GM12878 (cell line): ENCODE data around the gene SPINT2. TPM values are rescaled to one million over a fixed set of nuclear protein-coding genes. Genes with fewer than 3 reads are reported as not detected.

ENCODE experiments used
- ASH2L ChIP-seq: fragments of 300-600, 200-600 bp; sonication (generic); IDR thresholded peaks from 2 replicates; pipeline ENCODE4 v1.6.1; 2017; ENCODE audit warnings: low read depth, mild to moderate bottlenecking, borderline replicate concordance
- NRF1 ChIP-seq: conservative IDR thresholded peaks from 2 replicates; pipeline ENCODE4 v1.6.1; 2011; ENCODE audit warnings: mild to moderate bottlenecking, low read depth, low read length, improper control_type of control experiment
- polyA plus RNA-seq, 11 experiments: library from polyadenylated mRNA; depleted of rRNA in 4 of 11; unstranded in 6 of 11; stranded (reverse) in 5 of 11; fragments of >200 nt; fragmentation: Nextera tagmentation in 4 of 11; fragmentation: Illumina TruSeq in 1 of 11; extraction: Ambion mirVana in 4 of 11; extraction: Trizol in 1 of 11; gene quantifications; 1 replicate in 1 of 11; 2 replicates in 10 of 11; pipeline versions ENCODE4 v1.2.1 to v1.2.3, GENCODE V29; 2011 to 2016; ENCODE audit warnings: inconsistent platforms in 2 of 11, missing spikeins in 2 of 11, low read depth in 1 of 11
- total RNA-seq, 4 experiments: library from RNA; depleted of rRNA in 3 of 4; stranded (reverse); fragments of >200 nt in 3 of 4; fragmentation: Illumina TruSeq in 1 of 4; extraction: Trizol in 1 of 4; gene quantifications; 2 replicates each; pipeline versions ENCODE4 v1.2.1 to v1.2.3, GENCODE V29; 2013 to 2021
- TF ChIP-seq, protein P1 (sequence below): fragments of 450-650 bp; IDR thresholded peaks from 2 replicates; pipeline ENCODE4 v1.6.1; 2017; ENCODE audit warnings: antibody characterized with exemption, mild to moderate bottlenecking, moderate library complexity
- TF ChIP-seq, protein P2 (sequence below): fragments of 450-650 bp; formaldehyde crosslinking; IDR thresholded peaks from 2 replicates; pipeline ENCODE4 v1.4.0; 2020; ENCODE audit warnings: mild to moderate bottlenecking, moderate library complexity
- TF ChIP-seq, protein P3 (sequence below): fragments of 450-650 bp; IDR thresholded peaks from 2 replicates; pipeline ENCODE4 v1.6.1; 2017; ENCODE audit warnings: mild to moderate bottlenecking
- TF ChIP-seq, protein P4 (sequence below): IDR thresholded peaks from 2 replicates; pipeline ENCODE4 v1.6.1; 2011; ENCODE audit warnings: borderline replicate concordance, low read depth, mild to moderate bottlenecking, moderate library complexity, low read length; ENCODE audit not compliant: insufficient read depth, poor library complexity, severe bottlenecking

The SPINT2 gene
- total and polyA plus RNA-seq, 10 of the 15 experiments (the other 5 are each of a cell fraction or from before 2014, with no cell fraction given) = 0.15 to 26.5 (median 17.5) TPM

DNA sequence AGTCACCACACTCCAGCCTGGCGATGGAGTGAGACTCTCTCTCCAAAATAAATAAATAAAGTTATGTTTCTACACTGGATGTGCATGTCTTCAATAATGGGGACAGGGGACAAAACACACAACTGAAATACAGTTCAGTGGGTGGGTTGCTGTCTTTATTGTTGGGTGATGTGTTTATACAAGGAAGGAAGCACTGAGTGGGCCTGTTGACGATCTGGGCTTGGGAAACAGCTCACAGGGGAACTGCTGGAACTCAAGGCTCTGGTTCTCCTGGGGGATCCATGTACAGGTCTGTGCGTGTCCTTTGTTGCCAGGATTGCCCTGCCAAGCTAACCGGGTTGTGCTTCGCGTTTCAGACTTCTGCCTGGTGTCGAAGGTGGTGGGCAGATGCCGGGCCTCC is 18.9 kb downstream of the SPINT2 start (continued):
- TF ChIP-seq, protein P1, sequence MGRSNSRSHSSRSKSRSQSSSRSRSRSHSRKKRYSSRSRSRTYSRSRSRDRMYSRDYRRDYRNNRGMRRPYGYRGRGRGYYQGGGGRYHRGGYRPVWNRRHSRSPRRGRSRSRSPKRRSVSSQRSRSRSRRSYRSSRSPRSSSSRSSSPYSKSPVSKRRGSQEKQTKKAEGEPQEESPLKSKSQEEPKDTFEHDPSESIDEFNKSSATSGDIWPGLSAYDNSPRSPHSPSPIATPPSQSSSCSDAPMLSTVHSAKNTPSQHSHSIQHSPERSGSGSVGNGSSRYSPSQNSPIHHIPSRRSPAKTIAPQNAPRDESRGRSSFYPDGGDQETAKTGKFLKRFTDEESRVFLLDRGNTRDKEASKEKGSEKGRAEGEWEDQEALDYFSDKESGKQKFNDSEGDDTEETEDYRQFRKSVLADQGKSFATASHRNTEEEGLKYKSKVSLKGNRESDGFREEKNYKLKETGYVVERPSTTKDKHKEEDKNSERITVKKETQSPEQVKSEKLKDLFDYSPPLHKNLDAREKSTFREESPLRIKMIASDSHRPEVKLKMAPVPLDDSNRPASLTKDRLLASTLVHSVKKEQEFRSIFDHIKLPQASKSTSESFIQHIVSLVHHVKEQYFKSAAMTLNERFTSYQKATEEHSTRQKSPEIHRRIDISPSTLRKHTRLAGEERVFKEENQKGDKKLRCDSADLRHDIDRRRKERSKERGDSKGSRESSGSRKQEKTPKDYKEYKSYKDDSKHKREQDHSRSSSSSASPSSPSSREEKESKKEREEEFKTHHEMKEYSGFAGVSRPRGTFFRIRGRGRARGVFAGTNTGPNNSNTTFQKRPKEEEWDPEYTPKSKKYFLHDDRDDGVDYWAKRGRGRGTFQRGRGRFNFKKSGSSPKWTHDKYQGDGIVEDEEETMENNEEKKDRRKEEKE = no peak
- TF ChIP-seq, protein P2, sequence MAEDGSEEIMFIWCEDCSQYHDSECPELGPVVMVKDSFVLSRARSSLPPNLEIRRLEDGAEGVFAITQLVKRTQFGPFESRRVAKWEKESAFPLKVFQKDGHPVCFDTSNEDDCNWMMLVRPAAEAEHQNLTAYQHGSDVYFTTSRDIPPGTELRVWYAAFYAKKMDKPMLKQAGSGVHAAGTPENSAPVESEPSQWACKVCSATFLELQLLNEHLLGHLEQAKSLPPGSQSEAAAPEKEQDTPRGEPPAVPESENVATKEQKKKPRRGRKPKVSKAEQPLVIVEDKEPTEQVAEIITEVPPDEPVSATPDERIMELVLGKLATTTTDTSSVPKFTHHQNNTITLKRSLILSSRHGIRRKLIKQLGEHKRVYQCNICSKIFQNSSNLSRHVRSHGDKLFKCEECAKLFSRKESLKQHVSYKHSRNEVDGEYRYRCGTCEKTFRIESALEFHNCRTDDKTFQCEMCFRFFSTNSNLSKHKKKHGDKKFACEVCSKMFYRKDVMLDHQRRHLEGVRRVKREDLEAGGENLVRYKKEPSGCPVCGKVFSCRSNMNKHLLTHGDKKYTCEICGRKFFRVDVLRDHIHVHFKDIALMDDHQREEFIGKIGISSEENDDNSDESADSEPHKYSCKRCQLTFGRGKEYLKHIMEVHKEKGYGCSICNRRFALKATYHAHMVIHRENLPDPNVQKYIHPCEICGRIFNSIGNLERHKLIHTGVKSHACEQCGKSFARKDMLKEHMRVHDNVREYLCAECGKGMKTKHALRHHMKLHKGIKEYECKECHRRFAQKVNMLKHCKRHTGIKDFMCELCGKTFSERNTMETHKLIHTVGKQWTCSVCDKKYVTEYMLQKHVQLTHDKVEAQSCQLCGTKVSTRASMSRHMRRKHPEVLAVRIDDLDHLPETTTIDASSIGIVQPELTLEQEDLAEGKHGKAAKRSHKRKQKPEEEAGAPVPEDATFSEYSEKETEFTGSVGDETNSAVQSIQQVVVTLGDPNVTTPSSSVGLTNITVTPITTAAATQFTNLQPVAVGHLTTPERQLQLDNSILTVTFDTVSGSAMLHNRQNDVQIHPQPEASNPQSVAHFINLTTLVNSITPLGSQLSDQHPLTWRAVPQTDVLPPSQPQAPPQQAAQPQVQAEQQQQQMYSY = no peak
- no peak for TF ChIP-seq ASH2L
- TF ChIP-seq NRF1 = no peak
- TF ChIP-seq, protein P3, sequence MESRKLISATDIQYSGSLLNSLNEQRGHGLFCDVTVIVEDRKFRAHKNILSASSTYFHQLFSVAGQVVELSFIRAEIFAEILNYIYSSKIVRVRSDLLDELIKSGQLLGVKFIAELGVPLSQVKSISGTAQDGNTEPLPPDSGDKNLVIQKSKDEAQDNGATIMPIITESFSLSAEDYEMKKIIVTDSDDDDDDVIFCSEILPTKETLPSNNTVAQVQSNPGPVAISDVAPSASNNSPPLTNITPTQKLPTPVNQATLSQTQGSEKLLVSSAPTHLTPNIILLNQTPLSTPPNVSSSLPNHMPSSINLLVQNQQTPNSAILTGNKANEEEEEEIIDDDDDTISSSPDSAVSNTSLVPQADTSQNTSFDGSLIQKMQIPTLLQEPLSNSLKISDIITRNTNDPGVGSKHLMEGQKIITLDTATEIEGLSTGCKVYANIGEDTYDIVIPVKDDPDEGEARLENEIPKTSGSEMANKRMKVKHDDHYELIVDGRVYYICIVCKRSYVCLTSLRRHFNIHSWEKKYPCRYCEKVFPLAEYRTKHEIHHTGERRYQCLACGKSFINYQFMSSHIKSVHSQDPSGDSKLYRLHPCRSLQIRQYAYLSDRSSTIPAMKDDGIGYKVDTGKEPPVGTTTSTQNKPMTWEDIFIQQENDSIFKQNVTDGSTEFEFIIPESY = no peak
- TF ChIP-seq, protein P4, sequence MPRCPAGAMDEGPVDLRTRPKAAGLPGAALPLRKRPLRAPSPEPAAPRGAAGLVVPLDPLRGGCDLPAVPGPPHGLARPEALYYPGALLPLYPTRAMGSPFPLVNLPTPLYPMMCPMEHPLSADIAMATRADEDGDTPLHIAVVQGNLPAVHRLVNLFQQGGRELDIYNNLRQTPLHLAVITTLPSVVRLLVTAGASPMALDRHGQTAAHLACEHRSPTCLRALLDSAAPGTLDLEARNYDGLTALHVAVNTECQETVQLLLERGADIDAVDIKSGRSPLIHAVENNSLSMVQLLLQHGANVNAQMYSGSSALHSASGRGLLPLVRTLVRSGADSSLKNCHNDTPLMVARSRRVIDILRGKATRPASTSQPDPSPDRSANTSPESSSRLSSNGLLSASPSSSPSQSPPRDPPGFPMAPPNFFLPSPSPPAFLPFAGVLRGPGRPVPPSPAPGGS = no peak
